ENCODE measurements around the gene SLC6A9.
A peak's percentile ranks its signal among the peaks of the same experiment; 100 is the strongest.

Gene SLC6A9

DNA sequence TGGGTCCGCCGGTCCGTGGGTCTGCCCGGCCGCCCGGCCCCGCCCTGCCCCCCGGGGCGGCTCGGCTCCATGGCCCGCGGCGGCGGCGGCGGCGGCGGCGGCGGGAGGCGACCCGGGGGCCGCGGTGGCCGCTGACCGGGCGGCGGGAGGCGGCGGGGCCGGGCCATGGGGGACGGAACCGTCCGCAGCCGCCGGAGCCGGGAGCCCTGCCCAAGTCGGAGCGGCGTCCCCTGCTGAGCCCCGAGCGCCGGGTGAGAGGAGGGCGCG is 52.1 kb downstream of the SLC6A9 start:
- in situ Hi-C loops (cut with HindIII; ENCODE audit: low pct_ligation_motif_present, low pct_unique_long_range_greater_than_20kb, low sequenced_read_pairs): no loop called here
- no peak for DNase-seq

DNA sequence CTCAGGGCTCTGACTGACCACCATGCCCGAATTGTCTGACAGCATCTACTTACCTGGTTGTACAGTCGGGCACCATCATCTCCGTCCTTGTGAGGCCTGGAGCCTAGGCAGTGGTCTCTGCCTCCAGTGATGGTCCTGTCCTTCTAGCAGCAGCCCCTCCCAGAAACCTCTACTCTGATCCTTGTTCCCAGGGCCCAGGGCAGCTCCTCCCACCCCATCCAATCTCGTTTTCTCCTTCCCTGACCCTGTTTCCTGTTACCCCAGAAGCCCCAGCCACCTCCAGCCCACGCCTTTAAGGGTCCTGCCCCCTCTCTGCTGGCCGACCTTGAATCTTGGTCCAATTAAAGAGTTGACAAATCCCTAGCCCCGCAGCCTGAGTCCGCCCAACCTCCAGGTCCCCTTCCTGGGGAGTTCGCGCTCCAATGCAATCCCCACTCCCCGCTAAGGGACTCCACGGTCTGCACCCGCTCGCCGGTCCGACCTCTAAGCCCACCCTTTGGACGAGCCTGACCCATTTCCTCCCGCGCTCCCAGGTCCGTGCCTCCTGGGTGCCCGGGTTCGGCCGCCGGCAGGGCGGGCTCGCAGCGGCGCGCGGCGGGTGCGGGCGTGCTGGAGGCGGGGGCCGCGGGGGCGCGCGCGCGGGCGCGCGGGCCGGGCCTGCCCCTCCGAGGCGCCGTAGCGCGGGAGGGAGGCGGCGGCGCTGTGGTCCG is 52.6 kb downstream of the SLC6A9 start, which contains the start of gene B4GALT2:
Gene B4GALT2 (plus strand): TSS at position 660 of the 710 bp plus-strand sequence. CDS start 1,951 bp downstream, outside the sequence.
- in situ Hi-C loops (cut with HindIII; ENCODE audit: low pct_ligation_motif_present, low pct_unique_long_range_greater_than_20kb, low sequenced_read_pairs): no loop called here
- peak; percentile 36 for DNase-seq

DNA sequence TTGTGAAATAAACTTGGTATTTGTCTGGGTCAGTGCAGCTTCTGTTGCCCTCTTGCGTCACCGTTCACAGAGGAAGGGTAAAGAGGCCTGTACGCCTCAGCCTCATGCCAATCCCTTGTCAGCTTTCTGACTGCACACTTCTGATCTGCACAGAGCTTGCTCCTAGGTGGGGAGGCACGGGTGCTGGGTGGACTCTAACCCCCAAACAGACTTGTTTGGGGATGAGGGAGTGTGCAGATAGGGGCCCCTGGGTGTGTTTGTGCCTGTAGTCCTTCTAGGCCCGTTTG is 53.1 kb downstream of the SLC6A9 start:
- no peak for DNase-seq
- in situ Hi-C loops (cut with HindIII; ENCODE audit: low pct_ligation_motif_present, low pct_unique_long_range_greater_than_20kb, low sequenced_read_pairs): no loop called here

DNA sequence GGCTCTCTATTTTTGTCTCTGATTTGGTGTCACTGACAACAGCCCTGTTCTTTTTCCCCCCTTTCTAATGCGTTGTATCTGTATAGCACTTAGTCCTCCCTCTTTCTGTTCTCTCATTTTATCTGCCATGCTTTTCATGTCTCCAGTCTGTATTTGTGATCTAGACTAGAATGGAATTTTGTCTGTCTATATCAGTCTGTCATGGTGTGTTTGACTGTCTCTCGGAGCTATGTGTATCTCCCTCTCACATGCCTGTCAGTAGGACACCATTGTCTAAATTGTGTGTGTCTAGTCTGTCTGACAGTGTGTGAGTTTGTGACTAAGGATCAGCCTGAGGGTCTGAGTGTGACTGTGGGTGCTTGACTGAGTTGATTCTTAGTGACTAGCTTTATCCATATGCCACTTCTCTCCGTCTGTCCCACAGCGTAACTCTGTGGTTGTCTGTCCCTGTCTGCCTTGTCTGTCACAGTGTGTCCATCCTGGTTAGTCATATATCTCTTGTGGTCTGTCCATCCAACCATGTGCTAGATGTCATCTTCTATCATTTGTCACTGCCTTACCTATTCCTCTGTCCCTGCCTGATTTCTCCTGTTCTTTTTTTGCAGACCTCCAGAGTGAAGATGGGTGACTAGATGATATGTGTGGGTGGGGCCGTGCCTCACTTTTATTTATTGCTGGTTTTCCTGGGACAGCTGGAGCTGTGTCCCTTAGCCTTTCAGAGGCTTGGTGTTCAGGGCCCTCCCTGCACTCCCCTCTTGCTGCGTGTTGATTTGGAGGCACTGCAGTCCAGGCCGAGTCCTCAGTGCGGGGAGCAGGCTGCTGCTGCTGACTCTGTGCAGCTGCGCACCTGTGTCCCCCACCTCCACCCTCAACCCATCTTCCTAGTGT is 53.6 kb downstream of the SLC6A9 start:
- in situ Hi-C loops (cut with HindIII; ENCODE audit: low pct_ligation_motif_present, low pct_unique_long_range_greater_than_20kb, low sequenced_read_pairs): no loop called here

DNA sequence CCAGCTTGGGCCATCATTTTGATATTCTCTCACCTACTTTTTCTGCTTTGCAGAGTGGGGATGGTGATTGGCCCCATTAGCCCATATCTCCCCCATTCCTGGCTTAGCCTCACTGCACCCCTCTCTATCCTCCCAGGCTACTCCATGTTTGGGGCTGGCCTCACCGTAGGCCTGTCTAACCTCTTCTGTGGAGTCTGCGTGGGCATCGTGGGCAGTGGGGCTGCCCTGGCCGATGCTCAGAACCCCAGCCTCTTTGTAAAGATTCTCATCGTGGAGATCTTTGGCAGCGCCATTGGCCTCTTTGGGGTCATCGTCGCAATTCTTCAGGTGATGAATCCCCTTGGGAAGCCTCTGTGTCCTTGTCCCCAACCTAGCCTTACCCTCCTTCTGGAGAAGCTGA is 54.4 kb downstream of the SLC6A9 start:
- in situ Hi-C loops (cut with HindIII; ENCODE audit: low pct_ligation_motif_present, low pct_unique_long_range_greater_than_20kb, low sequenced_read_pairs): no loop called here
- DNase-seq: no peak

More for the DNA sequence above, 53.6 kb downstream of the SLC6A9 start:
- no peak for DNase-seq

DNA sequence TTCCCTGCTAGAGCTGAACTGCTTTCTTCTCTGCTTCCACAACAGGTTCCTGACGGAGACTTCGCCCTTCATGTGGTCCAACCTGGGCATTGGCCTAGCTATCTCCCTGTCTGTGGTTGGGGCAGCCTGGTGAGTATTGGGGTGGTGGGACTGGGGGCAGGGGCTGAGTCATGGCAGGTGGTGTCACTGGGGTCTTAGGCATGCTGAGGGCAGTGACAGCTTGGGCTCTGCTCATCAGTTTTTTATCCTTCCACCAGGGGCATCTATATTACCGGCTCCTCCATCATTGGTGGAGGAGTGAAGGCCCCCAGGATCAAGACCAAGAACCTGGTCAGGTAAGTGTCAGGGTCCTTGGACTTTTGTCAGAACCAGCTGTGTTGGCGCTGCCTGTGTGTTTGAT is 55.2 kb downstream of the SLC6A9 start:
- in situ Hi-C loops (cut with HindIII; ENCODE audit: low pct_ligation_motif_present, low pct_unique_long_range_greater_than_20kb, low sequenced_read_pairs): no loop called here
- no peak for DNase-seq

DNA sequence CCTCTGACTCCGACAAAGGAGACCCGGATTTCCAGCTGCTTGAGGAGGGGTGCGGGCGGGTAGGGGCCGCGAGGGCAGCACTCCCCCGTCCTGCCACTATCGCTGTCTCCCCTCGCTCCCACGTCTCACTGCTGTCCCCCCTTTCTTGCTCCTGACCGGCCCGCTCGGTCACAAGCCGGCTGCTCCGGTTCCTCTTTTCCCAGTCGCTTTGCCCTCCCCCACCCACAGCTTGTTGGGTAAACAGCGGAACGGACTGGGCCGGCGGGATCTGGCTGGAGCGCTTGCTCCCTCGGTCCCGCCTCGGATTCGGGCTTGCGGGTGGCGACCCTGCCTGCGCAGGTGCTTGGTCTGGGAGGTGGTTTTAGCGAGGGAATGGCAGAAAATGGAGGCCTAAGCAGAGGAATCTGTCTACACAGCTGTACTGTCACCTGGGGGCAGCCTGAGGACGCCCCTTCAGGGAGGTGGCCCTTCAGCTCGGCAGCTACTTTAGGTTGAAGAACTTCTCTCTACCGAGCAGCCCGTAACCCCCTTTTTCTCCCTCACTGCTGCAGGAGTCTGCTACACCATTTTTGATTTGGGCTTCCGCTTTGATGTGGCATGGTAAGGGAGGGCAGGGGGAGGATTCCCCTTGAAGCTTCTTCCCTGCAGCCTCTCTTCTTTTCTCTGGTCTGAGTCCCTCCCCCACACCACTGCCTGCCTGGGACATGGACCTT is 55.9 kb downstream of the SLC6A9 start:
- in situ Hi-C loops (cut with HindIII; ENCODE audit: low pct_ligation_motif_present, low pct_unique_long_range_greater_than_20kb, low sequenced_read_pairs): no loop called here
- DNase-seq: peak; percentile 16

DNA sequence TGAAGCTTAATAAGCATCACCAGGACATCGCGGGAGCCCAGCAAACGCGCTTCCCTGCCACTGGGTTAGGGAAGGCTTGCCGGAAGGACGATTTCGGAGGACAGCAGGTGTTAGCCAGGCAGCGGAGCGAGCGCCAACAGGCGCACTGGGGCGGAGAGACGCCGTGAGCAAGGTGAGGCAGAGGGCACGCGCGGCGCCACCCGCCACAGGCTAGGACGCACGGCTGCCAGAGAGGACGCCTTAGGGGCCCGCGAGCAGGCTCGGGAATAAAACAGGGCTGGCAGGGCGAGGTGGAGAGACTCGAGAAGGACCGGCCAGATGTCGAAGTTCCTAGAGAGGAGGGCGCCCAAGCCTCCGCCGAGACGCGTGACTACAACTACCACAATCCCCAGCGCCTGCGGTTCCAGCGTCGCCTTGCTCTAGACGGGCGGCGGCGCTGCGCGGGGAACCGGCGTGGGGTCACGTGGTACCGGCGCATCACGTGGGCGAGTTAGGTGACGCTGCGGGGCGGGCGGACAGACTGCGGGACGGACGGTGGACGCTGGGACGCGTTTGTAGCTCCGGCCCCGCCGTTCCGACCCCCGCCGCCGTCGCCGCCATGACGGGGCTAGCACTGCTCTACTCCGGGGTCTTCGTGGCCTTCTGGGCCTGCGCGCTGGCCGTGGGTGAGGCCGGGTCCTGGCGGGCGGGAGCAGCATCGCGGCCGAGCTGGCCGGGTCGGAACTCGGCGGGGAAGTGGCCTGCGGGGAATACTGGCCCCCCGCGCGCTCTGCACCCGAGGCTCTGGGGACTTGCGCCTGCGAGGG is 56.6 kb downstream of the SLC6A9 start, which contains the start of gene ATP6V0B:
Gene ATP6V0B (plus strand): TSS at position 518 of the 806 bp plus-strand sequence. CDS start 81 bp downstream, at position 599.
- in situ Hi-C loops (cut with HindIII; ENCODE audit: low pct_ligation_motif_present, low pct_unique_long_range_greater_than_20kb, low sequenced_read_pairs): no loop called here
- DNase-seq: peak; percentile 93

DNA sequence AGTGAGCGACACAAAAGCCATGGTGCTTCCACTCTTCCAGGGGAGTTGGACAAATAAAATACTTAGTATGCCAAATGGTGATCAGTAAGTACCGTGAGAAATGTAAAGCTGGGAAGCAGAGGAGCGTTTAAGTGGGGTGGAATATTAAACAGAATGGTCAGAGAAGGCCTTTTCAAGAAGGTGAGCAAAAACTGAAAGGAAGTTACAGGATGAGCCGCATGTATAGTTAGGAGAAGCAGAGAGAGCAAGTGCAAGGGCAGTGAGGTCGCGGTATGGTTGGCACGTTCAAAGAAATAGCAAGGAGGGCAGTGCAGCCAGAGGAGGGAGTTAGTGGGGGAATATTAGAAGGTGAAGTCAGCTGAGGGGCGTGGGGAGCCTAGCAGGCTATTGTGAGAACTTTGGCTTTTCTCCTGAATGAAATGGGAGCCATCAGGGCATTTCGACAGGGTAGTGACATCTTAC is 57.2 kb downstream of the SLC6A9 start:
- DNase-seq: peak; percentile 25

DNA sequence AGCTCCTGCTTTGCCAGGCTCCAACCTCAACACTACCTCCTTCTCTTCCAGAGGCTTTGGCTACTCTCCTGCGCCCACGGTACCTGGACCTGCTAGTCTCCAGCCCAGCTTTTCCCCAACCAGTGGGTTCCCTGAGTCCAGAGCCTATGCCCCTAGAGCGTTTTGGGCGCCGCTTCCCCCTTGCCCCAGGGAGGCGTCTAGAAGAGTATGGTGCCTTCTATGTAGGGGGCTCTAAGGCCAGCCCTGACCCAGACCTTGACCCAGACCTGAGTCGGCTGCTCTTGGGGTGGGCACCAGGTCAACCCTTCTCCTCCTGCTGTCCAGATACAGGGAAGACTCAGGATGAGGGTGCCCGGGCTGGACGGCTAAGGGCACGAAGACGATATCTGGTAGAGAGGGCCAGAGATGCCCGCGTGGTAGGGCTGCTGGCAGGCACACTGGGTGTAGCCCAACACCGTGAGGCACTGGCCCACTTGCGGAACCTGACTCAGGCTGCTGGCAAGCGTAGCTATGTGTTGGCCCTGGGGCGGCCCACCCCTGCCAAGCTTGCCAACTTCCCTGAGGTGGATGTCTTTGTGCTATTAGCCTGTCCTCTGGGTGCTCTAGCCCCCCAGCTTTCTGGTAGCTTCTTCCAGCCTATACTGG is 59.8 kb downstream of the SLC6A9 start:
- in situ Hi-C loops (cut with HindIII; ENCODE audit: low pct_ligation_motif_present, low pct_unique_long_range_greater_than_20kb, low sequenced_read_pairs): no loop called here
- DNase-seq: no peak

More for the DNA sequence above, 57.2 kb downstream of the SLC6A9 start:
- in situ Hi-C loops (cut with HindIII; ENCODE audit: low pct_ligation_motif_present, low pct_unique_long_range_greater_than_20kb, low sequenced_read_pairs): no loop called here

DNA sequence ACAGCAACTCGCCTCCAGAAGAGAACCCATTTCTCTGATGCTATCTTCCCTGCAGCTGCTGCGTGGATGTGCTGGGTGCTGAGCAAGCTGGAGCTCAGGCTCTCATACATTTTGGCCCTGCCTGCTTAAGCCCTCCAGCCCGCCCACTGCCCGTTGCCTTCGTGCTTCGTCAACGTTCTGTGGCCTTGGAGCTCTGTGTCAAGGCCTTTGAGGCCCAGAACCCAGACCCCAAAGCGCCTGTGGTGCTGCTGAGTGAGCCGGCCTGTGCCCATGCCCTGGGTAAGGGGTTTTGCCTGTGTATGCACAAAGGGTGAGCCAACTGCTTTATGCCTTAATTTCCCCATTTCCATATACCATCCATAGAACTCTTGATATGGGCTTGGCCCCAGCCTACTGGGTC is 60.4 kb downstream of the SLC6A9 start:
- in situ Hi-C loops (cut with HindIII; ENCODE audit: low pct_ligation_motif_present, low pct_unique_long_range_greater_than_20kb, low sequenced_read_pairs): no loop called here
- DNase-seq: no peak

DNA sequence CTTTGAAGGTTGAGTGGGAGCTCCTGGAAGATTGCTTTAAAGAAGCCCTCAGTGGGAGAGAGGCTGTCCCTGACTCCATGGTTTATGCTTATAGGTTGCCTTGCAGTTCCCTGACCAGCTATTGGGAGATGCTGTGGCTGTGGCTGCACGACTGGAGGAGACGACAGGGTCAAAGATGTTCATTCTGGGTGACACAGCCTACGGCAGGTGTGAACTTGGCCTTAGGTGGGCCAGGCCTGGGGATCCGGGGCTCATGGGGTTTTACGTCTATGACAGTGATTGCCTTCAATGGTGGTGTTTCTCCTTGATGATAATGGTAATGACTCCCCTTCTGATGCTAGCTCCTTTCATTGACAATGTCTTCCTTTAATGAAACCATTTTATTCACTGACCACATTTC is 60.8 kb downstream of the SLC6A9 start:
- no peak for DNase-seq
- in situ Hi-C loops (cut with HindIII; ENCODE audit: low pct_ligation_motif_present, low pct_unique_long_range_greater_than_20kb, low sequenced_read_pairs): no loop called here

DNA sequence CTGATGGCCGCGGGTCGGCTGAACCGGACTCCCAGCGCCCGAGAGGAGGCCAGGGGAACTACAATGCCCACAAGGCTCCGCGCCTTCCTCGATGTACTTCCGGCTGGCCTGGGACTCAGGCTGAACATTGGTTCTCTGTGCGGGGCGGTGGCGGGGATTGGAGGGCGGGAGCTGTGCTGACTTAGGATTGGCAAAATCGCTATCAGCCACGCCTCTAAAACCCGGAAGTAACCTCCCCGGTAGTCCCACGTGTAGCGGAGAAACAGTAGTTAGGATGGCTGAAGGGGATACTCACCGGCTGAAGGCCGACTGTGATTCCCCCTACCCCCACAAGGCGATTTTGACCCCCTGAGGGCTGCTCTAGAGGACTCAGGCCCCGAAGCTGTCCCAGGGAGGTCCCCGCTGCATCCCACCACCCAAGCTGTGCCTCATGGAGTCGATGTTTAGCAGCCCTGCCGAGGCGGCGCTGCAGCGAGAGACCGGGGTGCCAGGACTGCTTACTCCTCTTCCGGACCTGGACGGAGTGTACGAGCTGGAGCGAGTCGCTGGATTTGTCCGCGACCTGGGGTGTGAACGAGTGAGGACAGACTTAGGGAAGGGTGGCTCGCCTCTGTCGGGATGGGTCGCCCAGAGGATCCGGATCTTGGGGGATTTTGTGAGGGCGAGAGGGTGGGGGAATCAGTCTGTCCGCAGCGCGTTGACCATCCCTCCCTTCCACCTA is 61.4 kb downstream of the SLC6A9 start, which contains the start of gene DPH2:
Gene DPH2 (plus strand): TSS at position 265 of the 721 bp plus-strand sequence. CDS start 166 bp downstream, at position 431.
- in situ Hi-C loops (cut with HindIII; ENCODE audit: low pct_ligation_motif_present, low pct_unique_long_range_greater_than_20kb, low sequenced_read_pairs): no loop called here
- peak; percentile 95 for DNase-seq

DNA sequence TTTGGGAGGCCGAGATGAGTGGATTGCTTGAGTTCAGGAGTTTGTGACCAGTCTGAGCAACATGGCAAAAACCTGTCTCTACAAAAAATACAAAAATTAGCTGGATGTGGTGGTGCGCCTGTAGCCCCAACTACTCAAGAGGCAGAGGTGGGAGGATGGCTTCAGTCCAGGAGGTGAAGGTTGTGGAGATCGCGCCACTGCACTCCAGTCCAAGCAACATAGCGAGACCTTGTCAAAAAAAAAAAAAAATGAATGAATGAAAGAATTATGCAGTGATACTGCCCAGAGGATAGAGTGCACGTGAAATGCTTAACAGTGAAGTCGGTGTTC is 61.9 kb downstream of the SLC6A9 start:
- no peak for DNase-seq
- in situ Hi-C loops (cut with HindIII; ENCODE audit: low pct_ligation_motif_present, low pct_unique_long_range_greater_than_20kb, low sequenced_read_pairs): no loop called here

DNA sequence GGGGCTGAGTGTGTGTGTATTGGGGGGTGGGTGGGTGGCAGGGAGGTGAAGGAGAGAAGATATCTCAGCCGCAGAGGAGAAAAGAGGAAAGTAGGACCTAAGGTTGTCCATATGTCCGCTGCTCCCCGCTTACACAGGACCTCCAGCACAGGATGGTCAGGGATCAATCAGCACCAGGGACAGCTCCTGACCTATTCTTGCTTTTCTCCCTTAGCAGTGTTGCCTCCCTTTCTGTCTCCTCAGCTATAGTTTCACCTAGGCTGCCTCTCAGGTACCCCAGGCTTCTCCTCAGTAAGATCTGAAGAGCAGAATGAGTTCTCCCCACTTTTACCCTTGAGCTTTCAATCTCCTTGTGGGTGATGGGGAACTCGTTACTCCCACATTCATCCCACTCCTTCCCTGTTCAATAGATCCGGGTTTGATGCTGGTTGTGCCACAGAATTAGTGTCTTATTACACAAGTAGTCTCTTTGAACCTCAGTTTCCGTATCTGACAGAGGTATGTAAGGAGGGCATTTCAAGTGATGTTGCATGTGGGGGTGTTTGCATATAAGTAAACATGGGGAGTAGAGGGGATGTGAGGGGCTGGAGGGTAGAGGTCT is 62.8 kb downstream of the SLC6A9 start:
- peak; percentile 47 for DNase-seq
- in situ Hi-C loops (cut with HindIII; ENCODE audit: low pct_ligation_motif_present, low pct_unique_long_range_greater_than_20kb, low sequenced_read_pairs): no loop called here

DNA sequence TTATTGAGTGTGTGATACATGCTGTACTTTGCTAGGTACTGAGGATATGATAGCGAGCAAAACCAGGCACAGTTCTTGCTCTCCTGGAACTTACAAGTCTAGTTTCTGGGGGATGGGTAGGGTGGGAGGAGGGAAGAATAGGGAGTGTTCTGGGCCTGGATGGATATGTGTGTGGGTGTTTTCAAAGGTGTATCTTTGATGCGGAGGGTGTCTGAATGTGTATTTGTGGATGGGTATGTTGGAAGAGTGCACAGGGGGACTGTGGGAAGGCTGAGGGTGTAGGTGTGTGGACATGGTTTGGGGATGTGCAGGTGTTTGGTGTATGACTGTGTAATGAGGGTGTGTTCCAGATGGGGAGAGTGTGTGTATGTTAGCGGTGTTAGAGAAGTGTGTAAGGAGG is 65.9 kb downstream of the SLC6A9 start:
- in situ Hi-C loops (cut with HindIII; ENCODE audit: low pct_ligation_motif_present, low pct_unique_long_range_greater_than_20kb, low sequenced_read_pairs): no loop called here
- no peak for DNase-seq

DNA sequence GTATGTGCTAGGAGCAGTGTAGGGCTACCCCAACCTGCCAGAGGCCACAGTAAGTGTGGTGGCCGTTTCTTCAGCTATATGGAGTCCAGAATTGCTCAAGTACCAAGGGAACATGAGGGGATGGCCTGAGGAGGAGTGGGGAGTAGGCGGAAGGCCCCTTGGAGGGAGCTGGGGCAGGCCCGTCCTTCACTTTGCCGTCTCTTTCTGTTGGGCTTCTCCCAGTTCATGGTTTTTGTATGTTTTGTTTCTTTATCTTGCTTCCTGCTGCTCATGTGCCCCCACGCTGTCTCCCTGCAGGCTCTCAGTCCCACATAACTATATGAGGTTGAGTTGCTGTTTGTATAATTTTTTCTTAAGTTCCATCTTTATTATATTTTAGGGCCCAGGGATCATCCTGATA is 67.4 kb downstream of the SLC6A9 start:
- DNase-seq: no peak

More for the DNA sequence above, 67.4 kb downstream of the SLC6A9 start:
- in situ Hi-C loops (cut with HindIII; ENCODE audit: low pct_ligation_motif_present, low pct_unique_long_range_greater_than_20kb, low sequenced_read_pairs): no loop called here
